AG09309 (cell line): ENCODE measurements around the gene RAB31.
A peak's percentile ranks its signal among the peaks of the same experiment; 100 is the strongest.

ENCODE experiments used
- DNase-seq: peaks from one replicate; pipeline ENCODE4 v3.0.0-alpha.2; 2010; ENCODE audit warnings: low read depth
- H3K4me3 ChIP-seq: 2 replicates; pipeline ENCODE4 v1.5.1; 2011; ENCODE audit warnings: mild to moderate bottlenecking, low read depth, low read length, moderate library complexity; ENCODE audit not compliant: control insufficient read depth
- CTCF ChIP-seq: IDR thresholded peaks from 2 replicates; pipeline ENCODE4 v1.5.1; 2011; ENCODE audit warnings: mild to moderate bottlenecking, low read depth, low read length, inconsistent platforms; ENCODE audit not compliant: insufficient read depth, control insufficient read depth; ENCODE audit errors: missing control alignments

RAB31 gene

DNA sequence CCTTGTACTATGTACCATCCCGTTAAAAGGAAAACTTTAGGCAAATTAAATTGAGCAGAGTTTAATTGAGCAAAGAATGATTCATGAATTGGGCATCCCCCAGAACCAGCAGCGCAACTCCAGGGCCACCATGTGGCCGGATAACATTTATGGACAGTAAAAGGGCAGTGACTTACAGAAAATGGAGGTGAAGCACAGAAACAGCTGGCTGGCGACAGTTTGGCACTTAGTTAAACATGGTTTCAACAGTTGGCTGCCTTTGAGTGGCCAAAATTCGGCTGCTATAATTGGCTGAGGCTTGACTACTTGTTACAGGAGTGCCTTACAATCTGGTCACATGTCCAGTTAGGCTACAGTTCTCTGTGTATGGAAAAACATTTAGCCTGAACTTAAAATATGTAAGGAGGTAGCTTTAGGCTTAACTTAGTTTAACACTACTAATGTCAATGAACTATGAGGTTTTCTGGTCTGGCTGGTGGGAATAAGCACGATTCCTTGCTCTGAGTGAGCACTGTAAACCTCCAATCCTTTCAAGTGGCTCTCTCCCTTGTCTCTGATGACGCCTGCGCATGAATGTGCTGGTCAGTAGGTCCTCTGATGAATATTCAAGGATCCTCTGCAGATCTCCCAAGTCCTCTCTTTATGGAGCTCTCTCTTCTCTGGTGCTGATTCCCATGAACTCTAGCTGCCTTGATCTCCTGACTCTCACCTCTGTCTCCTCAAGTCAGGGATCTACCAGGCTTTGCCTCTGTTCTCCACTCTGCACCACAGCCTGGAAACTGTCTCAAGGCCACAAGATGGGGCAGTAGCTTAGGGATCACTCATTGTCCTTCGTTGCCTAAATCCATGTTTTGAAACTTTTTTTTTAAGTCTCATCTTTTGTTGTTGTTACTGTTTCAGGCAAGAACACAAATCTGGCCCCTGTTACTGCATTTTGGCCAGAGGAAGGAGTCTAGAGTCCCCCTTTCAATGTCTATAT is 24.4 kb upstream of the RAB31 start:
- no peak for DNase-seq
- no peak overlapping the region for H3K4me3 ChIP-seq
- peak; percentile 77 for TF ChIP-seq CTCF

DNA sequence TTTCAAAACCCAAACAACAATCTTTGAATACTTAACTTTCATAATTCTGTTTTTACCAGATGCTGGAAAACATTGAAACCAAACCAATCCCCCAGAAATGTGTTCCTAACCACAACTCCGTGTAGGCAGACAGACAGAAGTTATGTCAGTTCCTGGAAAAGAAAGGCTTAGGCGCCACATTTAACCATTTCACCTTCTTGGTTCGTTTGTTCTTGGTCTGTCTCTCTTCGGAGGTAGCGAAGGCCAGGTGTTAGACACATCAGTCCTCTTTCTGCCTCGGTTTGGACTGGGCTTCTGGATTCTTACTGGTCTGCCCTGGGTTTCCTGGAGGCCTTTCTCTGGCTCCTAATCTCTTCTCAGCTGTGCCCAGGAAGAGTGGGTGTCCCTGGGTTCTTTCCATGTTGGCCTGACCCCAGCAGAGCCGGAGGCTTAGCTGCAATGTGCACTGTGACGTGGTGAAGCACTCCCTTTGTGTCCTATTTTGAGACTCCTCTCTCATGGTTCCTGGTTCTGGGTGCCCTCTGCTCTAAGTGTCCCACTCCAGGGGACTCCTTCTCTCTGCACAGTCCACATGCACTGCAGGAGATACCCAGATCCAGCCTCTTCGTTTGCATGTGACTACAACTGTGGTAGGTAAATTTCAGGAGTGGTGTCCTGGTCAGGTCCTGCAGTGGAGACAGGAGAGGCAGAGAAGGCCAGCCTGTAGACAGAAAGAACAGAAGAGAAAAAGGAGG is 23.1 kb upstream of the RAB31 start:
- DNase-seq, result no peak
- peak overlapping the region; percentile 3 for H3K4me3 ChIP-seq
- TF ChIP-seq CTCF, result no peak

GRCh38 chr18:9685615-9685890 is 22.5 kb upstream of the RAB31 start:
- TF ChIP-seq CTCF, result no peak
- DNase-seq, result no peak
- no peak overlapping the region for H3K4me3 ChIP-seq

DNA sequence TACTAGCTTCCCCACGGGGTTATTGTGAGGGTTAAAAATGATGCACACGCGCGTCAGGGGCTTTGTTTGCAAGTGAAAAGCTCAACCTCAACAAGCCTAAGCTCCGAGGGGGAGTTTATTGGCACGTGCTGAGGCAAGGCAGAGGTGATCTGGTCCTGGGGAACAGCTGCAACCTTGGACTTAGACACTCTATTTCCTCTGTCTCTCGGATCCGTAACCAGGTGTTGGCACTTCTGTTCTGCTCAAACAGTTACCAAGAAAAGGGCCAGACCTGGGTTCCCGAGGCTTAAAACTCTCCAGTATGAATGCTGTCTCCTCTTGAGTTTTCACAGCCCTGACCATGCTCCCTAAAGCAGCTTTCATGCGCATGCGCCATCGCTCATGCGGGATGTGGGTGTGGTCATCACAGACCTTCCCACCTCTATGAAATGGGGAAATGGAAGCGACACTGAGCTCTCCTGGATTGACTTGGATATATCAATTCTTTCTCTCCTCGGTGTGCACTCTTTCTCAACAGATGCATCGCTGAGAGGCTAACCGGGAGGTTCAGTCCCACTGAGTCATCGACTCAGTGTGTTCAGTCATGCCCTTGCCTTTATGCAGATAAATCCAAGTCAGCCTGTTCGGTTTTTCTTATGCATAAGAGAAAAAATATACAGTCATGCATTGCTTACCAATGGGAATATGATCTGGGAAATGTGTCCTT is 19.9 kb upstream of the RAB31 start:
- no peak for TF ChIP-seq CTCF
- DNase-seq, result no peak
- no peak overlapping the region for H3K4me3 ChIP-seq

GRCh38 chr18:9689253-9689652 is 18.8 kb upstream of the RAB31 start:
- no peak overlapping the region for H3K4me3 ChIP-seq
- DNase-seq, result no peak
- TF ChIP-seq CTCF, result no peak

GRCh38 chr18:9690418-9691188 is 17.5 kb upstream of the RAB31 start:
- DNase-seq, result no peak
- no peak overlapping the region for H3K4me3 ChIP-seq

More at GRCh38 chr18:9690418-9691188, 17.5 kb upstream of the RAB31 start:
- no peak for TF ChIP-seq CTCF
